Astrocyte of the cerebellum (primary cell): ENCODE data around the gene PPP2R2B.

Experiments
- DNase-seq: peaks from one replicate; pipeline ENCODE4 v3.0.0-alpha.2; 2011; ENCODE audit warnings: low read depth
- H3K4me3 ChIP-seq: 2 replicates; pipeline ENCODE4 v1.5.1; 2011; ENCODE audit warnings: mild to moderate bottlenecking, low read depth, low read length, moderate library complexity
- CTCF ChIP-seq: IDR thresholded peaks from 2 replicates; pipeline ENCODE4 v1.5.1; 2012; ENCODE audit warnings: low read length, low read depth, moderate library complexity, mild to moderate bottlenecking; ENCODE audit errors: missing control alignments
- in situ Hi-C: cut with HindIII; loops from 2 replicates; pipeline ENCODE4 v1.10.0; 2017; ENCODE audit warnings: low sequenced_read_pairs

The PPP2R2B gene

GRCh38 chr5:146725025-146725424, 153.5 kb downstream of the PPP2R2B start:
- in situ Hi-C loops, result no loop called here
- no peak for TF ChIP-seq CTCF
- no peak for DNase-seq

GRCh38 chr5:146722361-146722779, 156.2 kb downstream of the PPP2R2B start:
- H3K4me3 ChIP-seq, result no peak overlapping the region
- in situ Hi-C loops, result no loop called here
- TF ChIP-seq CTCF, result no peak
- DNase-seq, result no peak

More at GRCh38 chr5:146725025-146725424, 153.5 kb downstream of the PPP2R2B start:
- H3K4me3 ChIP-seq, result no peak overlapping the region

- no peak for DNase-seq
- TF ChIP-seq CTCF, result no peak
- in situ Hi-C loops, result no loop called here
- no peak overlapping the region for H3K4me3 ChIP-seq
These were observed 157.3 kb downstream of the PPP2R2B start for GRCh38 chr5:146721073-146721815.

DNA sequence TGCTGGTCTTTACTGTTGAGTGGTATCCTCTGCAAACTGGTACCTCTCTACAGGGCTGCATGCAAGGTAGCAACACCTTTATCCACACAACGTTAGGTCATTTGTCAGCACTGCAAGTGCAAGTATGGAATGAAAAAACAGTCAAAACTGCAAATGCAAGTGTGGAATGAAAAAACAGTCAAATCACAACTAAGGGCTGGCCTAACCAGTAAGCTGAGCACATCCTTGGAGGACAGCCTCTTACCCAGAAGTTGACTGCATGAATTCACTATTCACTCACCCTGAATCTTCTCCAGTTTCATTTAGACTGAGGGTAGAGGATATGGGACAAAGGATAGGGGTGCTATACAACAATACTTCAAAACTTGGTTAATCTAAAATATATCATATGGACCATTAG, 158.4 kb downstream of the PPP2R2B start:
- DNase-seq, result no peak
- H3K4me3 ChIP-seq, result no peak overlapping the region
- in situ Hi-C loops, result no loop called here
- no peak for TF ChIP-seq CTCF

DNA sequence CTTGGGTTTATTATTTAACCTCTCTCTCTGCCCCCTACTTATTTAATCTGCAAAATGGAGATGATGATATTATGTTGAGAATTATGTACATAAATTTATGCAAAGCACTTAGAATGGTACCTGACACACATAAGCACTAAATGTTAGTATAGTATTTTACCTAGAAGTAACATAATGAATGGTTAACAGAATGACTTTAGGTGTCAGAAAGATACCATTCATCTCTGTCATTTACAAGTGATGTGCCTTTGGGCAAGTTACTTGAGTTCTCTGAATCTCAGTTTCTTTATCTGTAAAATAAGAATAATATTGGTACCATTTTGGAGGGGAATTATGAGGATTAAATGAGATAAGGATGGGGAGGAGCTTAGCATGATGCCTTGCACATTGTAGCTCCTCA, 159.4 kb downstream of the PPP2R2B start:
- H3K4me3 ChIP-seq, result no peak overlapping the region
- no peak for DNase-seq
- TF ChIP-seq CTCF, result no peak
- in situ Hi-C loops, result no loop called here

DNA sequence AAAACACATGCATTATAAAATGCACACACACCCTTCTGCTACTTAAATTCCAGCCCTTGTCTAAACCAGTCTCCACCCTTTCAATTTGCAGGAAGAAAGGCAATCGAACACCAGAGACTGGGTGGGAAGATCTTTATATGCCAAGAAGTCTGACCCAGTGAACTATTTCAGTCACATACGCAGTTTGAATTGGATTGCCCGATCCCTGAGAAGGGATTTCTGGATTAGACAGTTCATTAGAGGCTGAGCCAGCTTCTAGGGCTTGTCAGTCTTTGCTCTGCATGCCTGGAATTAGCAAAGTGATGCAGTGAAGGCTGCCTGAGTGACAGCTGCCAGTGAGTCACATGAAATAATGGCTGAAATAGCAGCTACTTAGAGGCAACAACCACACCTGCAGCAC, 159.9 kb downstream of the PPP2R2B start:
- in situ Hi-C loops, result no loop called here
- DNase-seq, result no peak
- H3K4me3 ChIP-seq, result no peak overlapping the region

More for the DNA sequence above, 159.9 kb downstream of the PPP2R2B start:
- TF ChIP-seq CTCF, result no peak
